ENCODE measurements around the gene ASB10. TPM values are rescaled to one million over a fixed set of nuclear protein-coding genes. Genes with fewer than 3 reads are reported as not detected.

ASB10 gene, protein sequence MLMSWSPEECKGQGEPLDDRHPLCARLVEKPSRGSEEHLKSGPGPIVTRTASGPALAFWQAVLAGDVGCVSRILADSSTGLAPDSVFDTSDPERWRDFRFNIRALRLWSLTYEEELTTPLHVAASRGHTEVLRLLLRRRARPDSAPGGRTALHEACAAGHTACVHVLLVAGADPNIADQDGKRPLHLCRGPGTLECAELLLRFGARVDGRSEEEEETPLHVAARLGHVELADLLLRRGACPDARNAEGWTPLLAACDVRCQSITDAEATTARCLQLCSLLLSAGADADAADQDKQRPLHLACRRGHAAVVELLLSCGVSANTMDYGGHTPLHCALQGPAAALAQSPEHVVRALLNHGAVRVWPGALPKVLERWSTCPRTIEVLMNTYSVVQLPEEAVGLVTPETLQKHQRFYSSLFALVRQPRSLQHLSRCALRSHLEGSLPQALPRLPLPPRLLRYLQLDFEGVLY
- not detected for total RNA-seq

DNA sequence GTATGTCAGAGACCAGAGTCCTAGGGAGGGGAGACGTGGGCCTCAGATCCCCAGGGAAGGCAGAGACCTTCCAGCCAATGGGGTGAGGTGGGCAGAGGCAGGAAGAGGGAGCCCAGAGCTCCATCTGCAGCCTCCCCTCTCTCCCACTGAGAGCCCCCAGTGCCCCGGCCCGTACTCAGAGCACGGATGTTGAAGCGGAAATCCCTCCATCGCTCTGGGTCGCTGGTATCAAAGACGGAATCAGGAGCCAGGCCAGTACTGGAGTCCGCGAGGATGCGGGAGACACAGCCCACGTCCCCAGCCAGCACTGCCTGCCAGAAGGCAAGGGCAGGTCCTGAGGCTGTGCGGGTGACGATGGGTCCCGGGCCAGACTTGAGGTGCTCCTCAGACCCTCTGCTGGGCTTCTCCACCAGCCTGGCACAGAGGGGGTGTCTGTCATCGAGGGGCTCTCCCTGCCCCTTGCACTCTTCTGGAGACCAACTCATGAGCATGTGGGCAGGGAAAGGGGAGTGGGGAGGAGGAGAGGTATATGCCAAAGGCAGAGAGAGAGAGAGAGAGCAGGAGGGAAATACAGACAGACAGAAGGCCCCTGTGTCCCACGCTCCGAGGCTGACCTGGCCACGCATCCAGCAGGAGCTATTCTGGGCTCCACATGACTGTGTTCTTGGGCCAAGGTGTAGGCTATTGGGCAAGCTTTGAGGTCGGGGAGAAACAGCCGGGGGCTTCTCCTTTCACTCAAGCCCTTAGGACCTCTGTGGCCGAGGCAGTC lies at the start of gene ASB10:
ASB10 (minus strand) TSS at position 611 of the 769 bp plus-strand sequence; CDS start at position 491, 120 bp downstream.
- H3K9me3 Mint-ChIP-seq = no peaks in the 10 kb centered on the region
- H3K4me3 Mint-ChIP-seq = no peak within 1 kb of the TSS

DNA sequence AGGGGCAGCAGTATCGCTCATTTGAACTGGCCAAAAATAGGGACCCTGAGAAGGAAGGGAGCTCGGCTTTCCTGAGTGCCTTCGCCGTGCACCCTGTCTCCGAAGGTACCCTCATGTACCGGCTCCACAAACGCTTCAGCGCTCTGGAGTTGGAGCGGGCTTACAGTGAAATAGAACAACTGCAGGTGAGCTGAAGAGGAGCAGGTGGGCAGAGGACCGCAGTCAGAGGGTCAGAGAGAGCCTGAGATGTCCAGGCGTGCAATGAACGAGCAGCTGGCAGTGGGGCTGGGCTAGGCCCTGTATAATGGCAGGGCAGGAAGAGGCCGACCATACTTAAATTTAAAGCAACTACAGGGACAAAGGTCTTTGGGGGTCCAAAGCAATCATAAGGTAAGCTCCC lies 49.4 kb upstream of the ASB10 start:
- peaks cover 25% of the 10 kb centered on the region for H3K4me1 Mint-ChIP-seq
- peaks cover 25% of the 10 kb centered on the region for H3K36me3 Mint-ChIP-seq
- H3K4me3 Mint-ChIP-seq = no peak overlapping the region
- no peaks in the 10 kb centered on the region for H3K27me3 Mint-ChIP-seq
- H3K27ac Mint-ChIP-seq = no peak overlapping the region
- no peaks in the 10 kb centered on the region for H3K9me3 Mint-ChIP-seq
- no peak for DNase-seq

More for the DNA sequence above, at the start of gene ASB10:
- peaks cover 4% of the 10 kb centered on the region for H3K27me3 Mint-ChIP-seq
- no peaks in the 10 kb centered on the region for H3K4me1 Mint-ChIP-seq
- H3K27ac Mint-ChIP-seq = no peak within 1 kb of the TSS
- DNase-seq = no peak
- no peaks in the 10 kb centered on the region for H3K36me3 Mint-ChIP-seq

DNA sequence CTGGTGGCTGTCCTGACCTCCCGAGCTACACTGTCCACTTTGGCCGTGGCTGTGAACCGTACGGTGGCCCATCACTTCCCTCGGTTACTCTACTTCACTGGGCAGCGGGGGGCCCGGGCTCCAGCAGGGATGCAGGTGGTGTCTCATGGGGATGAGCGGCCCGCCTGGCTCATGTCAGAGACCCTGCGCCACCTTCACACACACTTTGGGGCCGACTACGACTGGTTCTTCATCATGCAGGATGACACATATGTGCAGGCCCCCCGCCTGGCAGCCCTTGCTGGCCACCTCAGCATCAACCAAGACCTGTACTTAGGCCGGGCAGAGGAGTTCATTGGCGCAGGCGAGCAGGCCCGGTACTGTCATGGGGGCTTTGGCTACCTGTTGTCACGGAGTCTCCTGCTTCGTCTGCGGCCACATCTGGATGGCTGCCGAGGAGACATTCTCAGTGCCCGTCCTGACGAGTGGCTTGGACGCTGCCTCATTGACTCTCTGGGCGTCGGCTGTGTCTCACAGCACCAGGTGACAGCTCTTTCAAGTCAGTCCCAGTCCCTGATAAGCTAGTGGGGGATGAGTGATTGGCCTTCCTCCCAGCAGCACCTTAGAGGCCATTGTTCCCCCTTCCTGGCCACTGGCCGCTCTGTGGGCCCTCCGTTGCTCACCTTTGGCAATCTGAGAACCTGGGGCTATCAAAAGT lies 48.2 kb upstream of the ASB10 start:
- H3K4me3 Mint-ChIP-seq = no peak overlapping the region
- DNase-seq = no peak
- H3K27me3 Mint-ChIP-seq = no peaks in the 10 kb centered on the region
- H3K36me3 Mint-ChIP-seq = peaks cover 25% of the 10 kb centered on the region
- peaks cover 27% of the 10 kb centered on the region for H3K4me1 Mint-ChIP-seq
- no peaks in the 10 kb centered on the region for H3K9me3 Mint-ChIP-seq
- H3K27ac Mint-ChIP-seq = peak overlapping the region; percentile 48

DNA sequence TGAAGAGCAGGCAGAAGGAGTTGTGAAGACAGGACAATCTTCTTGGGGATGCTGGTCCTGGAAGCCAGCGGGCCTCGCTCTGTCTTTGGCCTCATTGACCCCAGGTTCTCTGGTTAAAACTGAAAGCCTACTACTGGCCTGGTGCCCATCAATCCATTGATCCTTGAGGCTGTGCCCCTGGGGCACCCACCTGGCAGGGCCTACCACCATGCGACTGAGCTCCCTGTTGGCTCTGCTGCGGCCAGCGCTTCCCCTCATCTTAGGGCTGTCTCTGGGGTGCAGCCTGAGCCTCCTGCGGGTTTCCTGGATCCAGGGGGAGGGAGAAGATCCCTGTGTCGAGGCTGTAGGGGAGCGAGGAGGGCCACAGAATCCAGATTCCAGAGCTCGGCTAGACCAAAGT lies 46.8 kb upstream of the ASB10 start:
- Mint-ChIP-seq H3K27me3 (no peaks in the 10 kb centered on the region), H3K9me3 (no peaks in the 10 kb centered on the region), H3K4me3 (peak overlapping the region; percentile 100), H3K4me1 (peaks cover 27% of the 10 kb centered on the region), H3K27ac (peak overlapping the region; percentile 100), H3K36me3 (peaks cover 21% of the 10 kb centered on the region)
- DNase-seq = no peak

DNA sequence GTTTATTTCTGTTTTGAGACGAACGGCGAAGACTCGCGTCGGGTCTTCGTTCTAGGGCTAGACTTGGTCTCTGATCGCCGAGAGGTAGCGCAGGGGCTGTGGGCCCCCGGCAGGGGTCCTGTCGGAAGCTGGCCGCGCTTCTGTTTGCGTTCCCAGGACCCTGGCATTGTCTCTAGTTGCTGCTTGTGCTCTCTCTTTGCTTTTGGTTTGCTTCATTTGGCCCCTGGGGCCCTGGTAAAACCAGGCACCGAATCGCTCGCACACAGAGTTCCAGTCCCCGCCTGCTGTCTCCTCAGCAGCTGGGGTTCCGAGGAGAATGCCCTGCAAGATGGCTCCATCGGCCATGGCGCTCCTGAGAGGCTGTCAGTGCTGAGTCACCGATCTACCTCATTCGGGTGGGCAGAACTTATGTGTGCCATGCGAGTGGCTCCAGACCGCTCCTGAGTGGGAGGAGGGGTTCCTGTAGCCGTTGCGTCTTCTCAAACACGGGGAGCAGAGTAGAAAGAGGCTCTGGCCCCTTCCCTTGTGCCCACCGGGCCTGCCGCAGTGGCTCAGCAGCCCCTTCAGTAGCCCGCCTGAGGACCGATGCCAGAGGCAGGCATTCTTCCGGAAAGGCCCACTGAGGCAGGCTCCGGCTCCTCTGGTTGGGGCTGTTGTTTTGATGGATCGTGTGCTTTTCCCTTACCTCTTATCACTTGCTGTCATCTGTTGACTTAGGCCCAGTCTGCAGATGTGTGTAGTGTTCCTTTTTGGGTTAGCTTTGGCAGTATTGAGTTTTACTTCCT lies 46.1 kb upstream of the ASB10 start:
- peak overlapping the region; percentile 100 for H3K27ac Mint-ChIP-seq

DNA sequence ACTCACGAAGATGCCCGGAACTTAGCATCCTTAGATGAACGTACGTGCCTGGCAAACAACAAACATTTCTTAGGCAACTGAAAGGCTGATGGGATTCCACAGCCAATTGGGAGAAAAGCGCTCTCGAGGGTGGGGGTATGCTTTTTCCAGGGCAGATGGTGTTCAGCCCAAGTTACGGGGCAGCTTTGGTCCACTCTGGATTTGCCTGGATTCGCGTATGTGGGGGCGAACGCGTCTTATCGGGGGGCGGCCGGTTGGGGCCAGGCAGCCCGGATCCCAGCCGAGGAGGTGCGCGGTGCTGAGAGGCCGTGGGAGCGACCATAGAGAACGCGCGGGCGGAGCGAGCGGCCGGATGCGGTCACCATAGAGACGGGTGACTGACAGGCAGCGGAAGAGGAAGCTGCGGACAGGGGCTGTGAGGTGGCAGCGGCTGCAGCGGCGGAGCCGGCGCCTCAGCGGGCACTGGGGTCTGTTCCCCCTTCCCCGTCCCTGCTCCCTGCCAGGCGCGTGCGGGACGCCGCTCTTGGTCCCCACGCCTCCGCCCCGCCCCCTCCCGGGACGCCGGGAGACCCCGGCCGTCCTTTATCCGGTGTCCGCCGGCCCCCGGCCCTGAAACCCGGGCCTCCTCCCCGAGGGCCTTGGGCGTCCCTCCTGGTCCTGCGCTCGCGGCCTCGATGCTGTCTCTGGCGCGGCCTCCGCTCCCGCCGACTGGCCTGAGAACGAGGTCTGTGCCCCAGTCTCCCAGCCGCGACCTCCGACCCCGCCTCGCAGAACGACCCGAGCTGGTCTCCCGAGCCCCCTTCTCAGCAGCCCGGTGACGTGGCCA lies 45.3 kb upstream of the ASB10 start, which contains the start of gene CHPF2:
CHPF2 (plus strand) TSS at position 393 of the 826 bp plus-strand sequence. CDS start 1,529 bp downstream, outside the sequence.
- Mint-ChIP-seq H3K4me3 (peak within 1 kb of the TSS; percentile 100), H3K4me1 (peaks cover 34% of the 10 kb centered on the region), H3K9me3 (no peaks in the 10 kb centered on the region), H3K27me3 (no peaks in the 10 kb centered on the region), H3K36me3 (peaks cover 21% of the 10 kb centered on the region), H3K27ac (peak within 1 kb of the TSS; percentile 100)
- peak; percentile 92 for DNase-seq

More for the DNA sequence above, 46.1 kb upstream of the ASB10 start:
- no peaks in the 10 kb centered on the region for H3K9me3 Mint-ChIP-seq
- peak overlapping the region; percentile 100 for H3K4me3 Mint-ChIP-seq
- no peaks in the 10 kb centered on the region for H3K27me3 Mint-ChIP-seq
- peaks cover 28% of the 10 kb centered on the region for H3K4me1 Mint-ChIP-seq
- peaks cover 21% of the 10 kb centered on the region for H3K36me3 Mint-ChIP-seq
- DNase-seq = peak; percentile 80

DNA sequence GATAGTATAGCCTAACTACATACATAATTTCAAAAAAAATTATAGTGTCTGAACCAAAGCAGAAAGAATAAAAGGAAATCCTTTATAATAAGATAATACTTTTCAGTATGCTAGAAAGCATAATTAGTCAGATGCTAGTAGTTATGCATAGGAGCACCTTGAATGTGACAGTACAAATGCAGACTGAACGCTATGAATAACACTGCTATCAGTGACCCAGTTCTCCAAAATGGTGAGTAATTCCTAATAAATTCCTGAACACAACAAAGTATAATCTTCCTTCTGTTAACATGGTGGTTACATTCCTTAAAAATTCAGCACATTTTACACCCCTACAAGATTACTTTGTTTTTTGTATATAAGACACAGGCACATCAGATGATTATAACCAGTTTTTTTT lies 44.0 kb upstream of the ASB10 start:
- H3K4me3 Mint-ChIP-seq = no peak overlapping the region
- H3K27ac Mint-ChIP-seq = no peak overlapping the region
- H3K9me3 Mint-ChIP-seq = no peaks in the 10 kb centered on the region
- peaks cover 25% of the 10 kb centered on the region for H3K36me3 Mint-ChIP-seq
- H3K27me3 Mint-ChIP-seq = no peaks in the 10 kb centered on the region
- H3K4me1 Mint-ChIP-seq = peaks cover 40% of the 10 kb centered on the region
- no peak for DNase-seq

DNA sequence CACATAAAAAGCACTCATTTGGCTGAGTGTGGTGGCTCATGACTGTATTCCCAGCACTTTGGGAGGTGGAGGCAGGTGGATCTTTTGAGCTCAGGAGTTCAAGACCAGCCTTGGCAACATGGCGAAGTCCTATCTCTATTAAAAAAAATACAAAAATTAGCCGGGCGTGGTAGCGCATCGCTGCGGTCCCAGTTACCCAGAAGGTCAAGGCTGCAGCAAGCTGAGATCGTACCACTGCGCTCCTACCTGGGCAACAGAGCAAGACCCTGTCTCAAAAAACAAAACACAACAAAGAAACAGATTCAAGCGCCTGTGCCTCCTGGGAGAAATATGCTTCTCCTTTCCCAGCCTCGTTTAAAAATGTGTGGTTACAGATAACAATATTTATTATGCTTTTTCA lies 42.2 kb upstream of the ASB10 start:
- H3K4me1 Mint-ChIP-seq = peaks cover 48% of the 10 kb centered on the region
- H3K27ac Mint-ChIP-seq = no peak overlapping the region
- DNase-seq = no peak
- H3K36me3 Mint-ChIP-seq = peaks cover 39% of the 10 kb centered on the region
- no peaks in the 10 kb centered on the region for H3K9me3 Mint-ChIP-seq
- H3K4me3 Mint-ChIP-seq = no peak overlapping the region
- H3K27me3 Mint-ChIP-seq = no peaks in the 10 kb centered on the region

DNA sequence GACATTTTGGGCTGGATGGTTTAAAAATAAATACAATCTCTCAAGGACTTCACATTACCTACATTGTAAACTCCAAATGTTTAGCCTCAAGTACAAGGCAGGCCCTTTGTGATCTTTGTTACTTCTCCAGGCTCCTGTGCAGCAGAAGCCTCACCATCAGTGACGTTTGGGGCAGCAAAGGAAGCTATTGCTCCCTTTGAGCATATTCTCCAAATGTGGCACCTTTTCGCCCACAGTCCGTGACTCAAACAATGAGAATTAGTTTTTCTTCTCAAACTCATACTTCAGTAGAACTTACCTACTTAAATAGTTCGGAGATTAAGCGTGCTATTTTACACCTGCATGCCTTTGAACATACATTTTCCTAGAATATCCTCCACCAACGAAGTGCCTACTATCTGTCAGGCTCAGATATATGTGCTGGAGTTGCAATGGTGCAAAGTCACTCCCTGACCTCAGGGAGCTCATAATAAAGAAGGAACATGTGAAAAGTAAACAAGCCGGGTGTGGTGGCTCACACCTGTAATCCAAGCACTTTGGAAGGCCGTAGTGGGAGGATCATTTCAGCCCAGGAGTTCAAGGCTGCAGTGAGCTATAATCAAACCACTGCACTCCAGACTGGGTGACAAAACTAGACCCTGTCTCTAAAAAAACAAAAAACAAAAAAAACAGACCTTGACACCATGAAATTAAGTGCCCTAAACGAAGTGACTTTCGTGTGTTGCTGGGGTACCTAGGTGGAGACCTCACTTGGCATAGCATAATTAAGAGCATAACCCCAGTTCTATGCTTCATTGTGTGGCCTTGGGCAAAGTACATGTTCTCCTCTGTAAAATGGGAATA lies 41.2 kb upstream of the ASB10 start:
- Mint-ChIP-seq H3K27me3 (no peaks in the 10 kb centered on the region), H3K4me1 (peaks cover 41% of the 10 kb centered on the region), H3K36me3 (peaks cover 37% of the 10 kb centered on the region), H3K4me3 (peak overlapping the region; percentile 100), H3K9me3 (no peaks in the 10 kb centered on the region), H3K27ac (peak overlapping the region; percentile 78)
- DNase-seq = no peak

DNA sequence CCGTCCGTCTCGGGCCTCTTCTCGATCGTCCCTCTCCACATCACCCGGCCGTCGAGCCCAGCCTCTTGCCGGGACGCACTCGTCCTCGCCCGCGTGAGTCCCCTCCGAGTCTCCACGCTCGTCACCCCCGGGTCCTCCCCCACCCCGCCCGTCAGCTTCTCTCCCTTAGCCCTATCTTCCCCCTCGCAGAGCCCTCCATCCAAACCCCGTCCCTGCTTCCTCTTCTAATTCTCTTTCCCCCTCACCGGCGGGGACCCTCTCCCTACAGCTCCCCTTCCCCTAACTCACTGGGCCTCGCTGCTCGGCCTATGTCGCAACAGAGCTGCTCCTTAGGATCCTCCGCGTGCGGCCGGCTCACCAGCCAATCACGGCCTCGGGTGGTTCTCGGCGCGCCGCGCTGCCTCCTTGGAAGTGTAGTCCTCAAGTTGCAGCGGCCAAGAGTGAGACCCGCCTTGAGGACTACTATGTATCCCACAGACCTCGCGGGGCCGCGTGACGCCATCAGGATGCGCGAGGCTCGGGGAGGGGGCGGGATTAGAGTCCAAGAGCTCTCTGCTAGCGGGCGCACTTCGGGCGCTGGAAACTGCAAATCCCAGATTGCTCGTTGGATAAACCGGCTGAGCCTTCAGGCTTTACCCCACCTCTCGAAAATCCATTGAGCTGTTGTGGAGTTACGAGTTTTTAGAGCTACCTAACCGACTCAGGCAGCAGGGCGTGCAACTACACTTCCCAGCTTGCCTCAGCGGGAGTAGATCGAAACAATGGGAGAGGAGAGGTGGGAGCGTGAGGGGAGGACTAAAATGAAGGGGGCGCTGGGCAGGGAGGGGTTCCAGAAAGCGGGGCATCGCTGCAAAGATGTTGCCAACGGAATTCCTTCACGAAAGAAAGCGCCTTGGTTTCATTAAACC lies 40.1 kb upstream of the ASB10 start, which contains the start of gene ABCF2:
ABCF2 (minus strand) TSS at position 331 of the 908 bp plus-strand sequence. CDS start 747 bp downstream, outside the sequence.
- H3K4me3 Mint-ChIP-seq = peak within 1 kb of the TSS; percentile 100
- peak within 1 kb of the TSS; percentile 99 for H3K27ac Mint-ChIP-seq
- H3K27me3 Mint-ChIP-seq = no peaks in the 10 kb centered on the region
- peaks cover 41% of the 10 kb centered on the region for H3K4me1 Mint-ChIP-seq
- peak; percentile 96 for DNase-seq
- no peaks in the 10 kb centered on the region for H3K9me3 Mint-ChIP-seq
- peaks cover 31% of the 10 kb centered on the region for H3K36me3 Mint-ChIP-seq

DNA sequence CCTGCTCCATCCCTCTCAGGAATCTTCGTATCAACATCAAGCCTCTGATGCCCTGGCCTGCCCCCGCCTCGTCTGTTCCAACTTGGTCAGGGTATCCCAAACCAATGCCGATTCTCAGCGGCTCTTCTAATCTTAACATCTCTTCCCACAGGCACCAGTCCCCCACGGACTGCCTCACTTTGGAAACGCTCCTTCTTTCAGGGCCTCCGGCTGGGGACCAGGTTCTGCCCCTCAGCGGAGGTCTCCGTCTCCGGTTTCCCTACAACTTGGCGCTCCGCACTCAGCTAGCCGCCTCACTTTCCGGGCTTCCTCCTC lies 39.5 kb upstream of the ASB10 start:
- Mint-ChIP-seq H3K4me3 (peak overlapping the region; percentile 100), H3K9me3 (no peaks in the 10 kb centered on the region), H3K36me3 (peaks cover 33% of the 10 kb centered on the region), H3K27me3 (no peaks in the 10 kb centered on the region), H3K27ac (peak overlapping the region; percentile 99), H3K4me1 (peaks cover 35% of the 10 kb centered on the region)
- no peak for DNase-seq

DNA sequence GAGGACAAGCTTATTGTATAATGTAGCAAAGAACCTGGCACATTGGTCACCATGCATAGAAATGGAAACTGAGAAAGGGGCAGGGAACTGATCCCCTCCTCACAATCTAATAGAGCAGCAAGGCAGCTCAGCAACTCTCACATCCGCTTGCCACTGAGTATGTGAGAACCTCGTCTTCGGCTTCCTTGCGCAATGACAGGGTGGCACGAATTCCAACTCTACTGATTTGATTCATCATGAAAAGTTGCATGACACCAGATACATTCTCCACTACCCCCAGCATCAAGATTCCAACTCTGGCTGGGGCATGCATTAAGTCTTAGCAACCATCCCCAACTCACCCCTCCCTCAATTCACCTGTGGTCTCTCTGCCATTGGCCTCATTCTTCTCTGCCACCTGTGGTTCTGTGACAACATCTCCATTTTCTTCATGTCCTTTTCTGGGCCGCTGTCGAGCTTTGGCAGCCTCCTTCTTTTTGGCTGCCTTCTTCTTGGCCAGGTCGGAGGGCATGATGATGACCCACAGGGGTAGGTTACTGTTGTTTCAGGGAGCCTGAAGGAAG lies 39.0 kb upstream of the ASB10 start:
- Mint-ChIP-seq H3K27ac (peak overlapping the region; percentile 99), H3K9me3 (no peaks in the 10 kb centered on the region), H3K36me3 (peaks cover 35% of the 10 kb centered on the region), H3K27me3 (no peaks in the 10 kb centered on the region), H3K4me3 (peak overlapping the region; percentile 100), H3K4me1 (peaks cover 33% of the 10 kb centered on the region)
- no peak for DNase-seq
